Measurements from ENCODE around the gene GALNTL6. TPM values are rescaled to one million over a fixed set of nuclear protein-coding genes. Genes with fewer than 3 reads are reported as not detected.

The GALNTL6 gene
- total and polyA plus RNA-seq, 7 donors = 0.14 to 2.5 (median 0.42) TPM; not detected in 1

- no peak overlapping the region for H3K4me3 ChIP-seq
- no peaks in the 10 kb centered on the region for H3K4me1 ChIP-seq
- H3K36me3 ChIP-seq = no peaks in the 10 kb centered on the region
- 57 to 70% methylated on average over 2 of the region's 2 CpGs for WGBS, 2 donors
- no peak for TF ChIP-seq POLR2AphosphoS5 (IDR thresholded peaks at IDR 0.05)
- TF ChIP-seq EP300 (IDR thresholded peaks at IDR 0.05) = no peak
- no peak for TF ChIP-seq CTCF (IDR thresholded peaks at IDR 0.05)
- TF ChIP-seq POLR2A (IDR thresholded peaks at IDR 0.05) = no peak
- H3K9me3 ChIP-seq = no peaks in the 10 kb centered on the region
- H3K27me3 ChIP-seq = no peaks in the 10 kb centered on the region
- no peak overlapping the region for H3K27ac ChIP-seq
- intact Hi-C loops (cut with DNase I) = no loop called here
- DNase-seq = no peak
These were observed 166.3 kb downstream of the GALNTL6 start for GRCh38 chr4:171979461-171979860.

- no peaks in the 10 kb centered on the region for H3K4me1 ChIP-seq
- H3K27me3 ChIP-seq = no peaks in the 10 kb centered on the region
- no peak overlapping the region for H3K27ac ChIP-seq
- no peak overlapping the region for H3K4me3 ChIP-seq
- DNase-seq = no peak
- H3K36me3 ChIP-seq = no peaks in the 10 kb centered on the region
- no peaks in the 10 kb centered on the region for H3K9me3 ChIP-seq
- intact Hi-C loops (cut with DNase I) = no loop called here
- TF ChIP-seq EP300 (IDR thresholded peaks at IDR 0.05) (no peak), POLR2AphosphoS5 (IDR thresholded peaks at IDR 0.05) (no peak), CTCF (IDR thresholded peaks at IDR 0.05) (no peak), POLR2A (IDR thresholded peaks at IDR 0.05) (no peak)
These were observed 168.0 kb downstream of the GALNTL6 start for GRCh38 chr4:171981185-171981584.

- Histone ChIP-seq H3K27ac (no peak overlapping the region), H3K36me3 (no peaks in the 10 kb centered on the region), H3K4me3 (no peak overlapping the region), H3K27me3 (no peaks in the 10 kb centered on the region), H3K9me3 (no peaks in the 10 kb centered on the region), H3K4me1 (no peaks in the 10 kb centered on the region)
- intact Hi-C loops (cut with DNase I) = no loop called here
- no peak for TF ChIP-seq EP300 (IDR thresholded peaks at IDR 0.05)
- TF ChIP-seq CTCF (IDR thresholded peaks at IDR 0.05) = no peak
- no peak for TF ChIP-seq POLR2A (IDR thresholded peaks at IDR 0.05)
- no peak for TF ChIP-seq POLR2AphosphoS5 (IDR thresholded peaks at IDR 0.05)
- 57 to 76% methylated on average over 5 of the region's 5 CpGs for WGBS, 2 donors
- no peak for DNase-seq
These were observed 171.0 kb downstream of the GALNTL6 start for GRCh38 chr4:171983935-171984805.

- TF ChIP-seq POLR2AphosphoS5 (IDR thresholded peaks at IDR 0.05) (no peak), CTCF (IDR thresholded peaks at IDR 0.05) (no peak), EP300 (IDR thresholded peaks at IDR 0.05) (no peak), POLR2A (IDR thresholded peaks at IDR 0.05) (no peak)
- Histone ChIP-seq H3K36me3 (no peaks in the 10 kb centered on the region), H3K9me3 (no peaks in the 10 kb centered on the region), H3K27ac (no peak overlapping the region), H3K4me1 (no peaks in the 10 kb centered on the region), H3K27me3 (no peaks in the 10 kb centered on the region), H3K4me3 (no peak overlapping the region)
- 6 to 42% methylated on average over 2 of the region's 2 CpGs for WGBS, 2 donors
- no peak for DNase-seq
- intact Hi-C loops (cut with DNase I) = no loop called here
These were observed 171.9 kb downstream of the GALNTL6 start for GRCh38 chr4:171985129-171985528.
